Sigmoid colon (tissue), 7 donors: Measurements from ENCODE around the gene NUTM2B. TPM values are rescaled to one million over a fixed set of nuclear protein-coding genes. Genes with fewer than 3 reads are reported as not detected.
"Not testable (repeated sequence)": the region's sequence is repeated elsewhere in the genome, so short reads cannot be mapped to it uniquely, and the experiment has no call there.

ENCODE experiments used
- DNase-seq: peaks from one replicate; pipeline ENCODE4 v3.0.0-alpha.2; 2019
- H3K27ac ChIP-seq, 4 donors: fragments of 200-600 bp; sonication (generic); one replicate each; pipeline ENCODE4 v1.5.1; 2016 to 2019; ENCODE audit warnings: mild to moderate bottlenecking in 1 of 4
- H3K27me3 ChIP-seq, 3 donors: fragments of 200-600 bp; sonication (generic); one replicate each; pipeline ENCODE4 v1.5.1; 2019; ENCODE audit warnings: mild to moderate bottlenecking in 1 of 3
- H3K36me3 ChIP-seq, 4 donors: fragments of 200-600 bp; sonication (generic); one replicate each; pipeline ENCODE4 v1.5.1; 2016 to 2019
- H3K4me1 ChIP-seq, 4 donors: fragments of 200-600 bp; sonication (generic); one replicate each; pipeline ENCODE4 v1.5.1; 2017 to 2019
- H3K4me3 ChIP-seq, 4 donors: fragments of 200-600 bp; sonication (generic); one replicate each; pipeline ENCODE4 v1.5.1; 2017 to 2019; ENCODE audit warnings: mild to moderate bottlenecking in 2 of 4, moderate library complexity in 1 of 4
- H3K9me3 ChIP-seq, 4 donors: fragments of 200-600 bp in 3 of 4; sonication (generic) in 3 of 4; one replicate each; pipeline versions ENCODE4 v1.5.1 to v1.6.1; 2013 to 2019
- WGBS, 2 donors: extraction: QIAGEN DNeasy Blood & Tissue Kit; methylation state at CpG; one replicate each; pipeline ENCODE4 v1.1.7; 2013; 5-methylcytosine and 5-hydroxymethylcytosine counted together
- intact Hi-C: fragments of 100-400 bp; cut with DNase I; formaldehyde crosslinking; loops from one replicate; pipeline ENCODE4 v1.15.1; 2023
- polyA plus RNA-seq, 3 donors: library from polyadenylated mRNA; stranded (reverse); fragments of 200-250 nt; gene quantifications; one replicate each; pipeline ENCODE4 v1.2.3, GENCODE V29; 2013
- total RNA-seq, 4 donors: library from RNA; depleted of rRNA; stranded (reverse); fragments of >200 nt; gene quantifications; one replicate each; pipeline ENCODE4 v1.1.0, GENCODE V29; 2016
- donor health status: healthy with polysubstance abuse.
- donor health status: Bipolar disorder and iron deficiency.
- donor health status: healthy.

The NUTM2B gene, protein sequence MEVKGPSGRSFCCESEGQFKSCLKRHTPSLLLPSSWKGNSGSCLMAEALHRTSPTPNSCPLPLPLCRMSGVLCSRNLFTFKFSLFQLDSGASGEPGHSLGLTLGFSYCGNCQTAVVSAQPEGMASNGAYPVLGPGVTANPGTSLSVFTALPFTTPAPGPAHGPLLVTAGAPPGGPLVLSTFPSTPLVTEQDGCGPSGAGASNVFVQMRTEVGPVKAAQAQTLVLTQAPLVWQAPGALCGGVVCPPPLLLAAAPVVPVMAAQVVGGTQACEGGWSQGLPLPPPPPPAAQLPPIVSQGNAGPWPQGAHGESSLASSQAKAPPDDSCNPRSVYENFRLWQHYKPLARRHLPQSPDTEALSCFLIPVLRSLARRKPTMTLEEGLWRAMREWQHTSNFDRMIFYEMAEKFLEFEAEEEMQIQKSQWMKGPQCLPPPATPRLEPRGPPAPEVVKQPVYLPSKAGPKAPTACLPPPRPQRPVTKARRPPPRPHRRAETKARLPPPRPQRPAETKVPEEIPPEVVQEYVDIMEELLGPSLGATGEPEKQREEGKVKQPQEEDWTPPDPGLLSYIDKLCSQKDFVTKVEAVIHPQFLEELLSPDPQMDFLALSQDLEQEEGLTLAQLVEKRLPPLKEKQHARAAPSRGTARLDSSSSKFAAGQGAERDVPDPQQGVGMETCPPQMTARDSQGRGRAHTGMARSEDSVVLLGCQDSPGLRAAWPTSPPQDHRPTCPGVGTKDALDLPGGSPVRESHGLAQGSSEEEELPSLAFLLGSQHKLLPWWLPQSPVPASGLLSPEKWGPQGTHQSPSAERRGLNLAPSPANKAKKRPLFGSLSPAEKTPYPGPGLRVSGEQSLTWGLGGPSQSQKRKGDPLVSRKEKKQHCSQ
- total RNA-seq (under 1 TPM in 3 of 4 donors, not detected in 1; 0.36 to 0.82 (median 0.68) TPM), polyA plus RNA-seq (1 to 10 TPM in 1 of 3 donors, under 1 TPM in 2; 0.26 to 6.9 (median 0.60) TPM)

DNA sequence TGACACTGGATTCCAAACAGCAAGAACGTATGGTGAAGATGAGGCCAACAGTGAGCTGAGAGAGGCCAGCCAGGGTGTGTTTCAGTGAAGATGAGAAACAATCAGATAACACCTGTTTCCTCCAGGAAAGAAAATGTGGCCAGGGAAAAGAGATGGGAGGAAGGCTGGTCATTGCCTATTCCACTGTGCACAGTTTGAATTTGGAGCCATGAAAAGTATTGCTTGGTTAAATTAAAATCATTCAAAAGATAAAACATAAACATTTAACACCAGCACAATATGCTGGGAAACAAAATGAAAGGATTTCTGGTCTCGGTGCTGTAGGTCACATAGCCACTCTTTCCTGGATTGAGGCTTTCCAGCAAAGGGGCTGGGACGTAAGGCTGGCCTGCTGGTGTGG is at the start of gene NUTM2B:
Gene NUTM2B, plus strand, starts transcription at position 301 of the 400 bp plus-strand sequence. CDS start 383 bp downstream, outside the sequence.
- DNase-seq, H3K36me3 ChIP-seq, H3K27me3 ChIP-seq, H3K9me3 ChIP-seq, intact Hi-C loops, H3K27ac ChIP-seq, H3K4me1 ChIP-seq, H3K4me3 ChIP-seq: not testable (repeated sequence)
- 100% methylated on average over 1 of the region's 3 CpGs; no CpG with 5 or more reads in 1 of the 2 donors for WGBS, 2 donors

DNA sequence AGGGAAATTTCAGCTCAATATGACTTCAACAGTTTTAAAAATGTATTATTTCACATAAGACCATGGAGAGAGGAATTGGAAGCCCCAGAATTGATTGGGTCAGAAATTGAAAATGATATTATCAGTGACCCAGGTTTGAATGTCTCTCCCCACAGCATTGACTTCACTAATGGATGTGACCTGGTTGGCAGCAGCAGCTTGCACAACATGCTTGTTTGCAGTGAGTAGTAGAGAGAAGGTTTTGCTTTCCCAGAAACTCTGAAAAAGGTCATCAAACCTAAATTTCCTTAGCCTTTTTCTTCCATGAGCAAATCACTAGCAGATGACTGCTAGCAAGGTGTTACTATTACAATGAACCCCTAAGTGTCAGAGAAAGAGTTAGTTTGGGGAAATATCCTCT is 39.7 kb upstream of the NUTM2B start:
- H3K27me3 ChIP-seq, H3K9me3 ChIP-seq, DNase-seq, H3K4me3 ChIP-seq, H3K4me1 ChIP-seq, H3K36me3 ChIP-seq, intact Hi-C loops, H3K27ac ChIP-seq: not testable (repeated sequence)

DNA sequence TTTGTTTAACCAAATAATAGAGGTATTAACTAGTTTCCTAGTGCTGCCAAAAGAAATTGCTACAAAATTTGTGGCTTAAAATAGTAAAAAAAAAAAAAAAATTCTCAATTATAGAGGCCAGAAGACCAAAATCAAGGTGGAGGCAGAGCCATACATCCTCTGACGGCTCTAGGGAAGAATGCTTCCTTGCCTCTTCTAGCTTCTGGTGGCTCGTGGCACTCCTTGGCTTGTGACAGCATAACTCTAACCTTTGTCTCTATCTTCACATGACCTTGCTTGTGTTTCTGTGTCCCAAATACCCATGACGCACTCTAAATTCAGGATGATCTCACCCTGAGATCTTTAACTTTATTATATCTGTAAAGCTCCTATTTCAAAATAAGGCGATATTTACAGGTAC is 38.3 kb upstream of the NUTM2B start:
- H3K9me3 ChIP-seq, intact Hi-C loops, H3K27me3 ChIP-seq, H3K4me3 ChIP-seq, H3K27ac ChIP-seq, H3K36me3 ChIP-seq, DNase-seq, H3K4me1 ChIP-seq: not testable (repeated sequence)
- 62 to 94% methylated on average over 3 to 4 of the region's 4 CpGs for WGBS, 2 donors

DNA sequence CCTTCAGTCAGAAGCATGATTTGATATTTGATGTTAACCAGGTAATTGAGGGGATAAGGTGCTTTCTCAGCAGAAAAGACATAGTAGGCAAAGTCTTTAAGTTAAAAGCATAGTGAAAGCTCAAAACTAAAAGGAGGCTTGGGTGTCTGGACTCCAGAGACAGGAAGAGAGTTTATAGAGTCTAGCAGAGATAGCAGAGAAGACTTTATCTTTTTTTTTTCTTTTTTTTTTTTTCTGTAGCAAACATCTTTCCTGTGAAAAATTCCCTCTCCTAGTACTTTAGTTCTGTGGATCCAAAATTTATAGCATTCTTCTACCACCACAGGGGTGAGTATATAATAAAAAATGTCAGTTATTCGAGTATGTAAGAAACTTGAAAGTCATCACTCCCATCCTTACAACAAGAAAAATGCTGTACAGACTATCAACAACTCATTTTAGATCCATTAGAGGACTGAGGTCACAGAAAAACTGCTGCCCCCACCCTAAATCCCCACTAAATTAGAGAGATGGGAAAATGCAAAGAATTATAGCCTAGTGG is 33.7 kb upstream of the NUTM2B start:
- H3K9me3 ChIP-seq, intact Hi-C loops, DNase-seq, H3K27ac ChIP-seq, H3K27me3 ChIP-seq, H3K36me3 ChIP-seq, H3K4me3 ChIP-seq, H3K4me1 ChIP-seq: not testable (repeated sequence)
- 44% methylated on average over 1 of the region's 1 CpG; no CpG with 5 or more reads in 1 of the 2 donors for WGBS, 2 donors

DNA sequence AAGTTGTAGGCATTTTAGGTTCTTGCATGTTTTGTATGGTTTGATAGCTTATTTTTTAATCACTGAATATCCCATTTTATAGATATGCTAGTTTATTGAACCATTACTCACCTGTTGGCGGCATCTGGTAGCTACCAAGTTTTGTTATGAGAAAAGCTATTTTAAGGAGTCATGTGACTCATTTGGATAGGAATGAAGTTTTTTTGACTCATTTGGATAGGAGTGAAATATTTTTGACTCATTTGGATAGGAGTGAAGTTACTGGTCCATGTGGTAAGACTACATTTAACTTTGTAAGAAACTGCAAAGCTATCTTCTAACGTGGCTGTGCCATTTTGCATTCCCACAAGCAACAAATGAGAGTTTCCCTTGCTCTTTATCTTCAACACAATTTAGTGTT is 28.1 kb upstream of the NUTM2B start:
- H3K4me1 ChIP-seq, H3K27ac ChIP-seq, H3K4me3 ChIP-seq, intact Hi-C loops, H3K9me3 ChIP-seq, DNase-seq, H3K27me3 ChIP-seq, H3K36me3 ChIP-seq: not testable (repeated sequence)
- WGBS, 2 donors, result 73 to 78% methylated on average over 2 of the region's 2 CpGs

DNA sequence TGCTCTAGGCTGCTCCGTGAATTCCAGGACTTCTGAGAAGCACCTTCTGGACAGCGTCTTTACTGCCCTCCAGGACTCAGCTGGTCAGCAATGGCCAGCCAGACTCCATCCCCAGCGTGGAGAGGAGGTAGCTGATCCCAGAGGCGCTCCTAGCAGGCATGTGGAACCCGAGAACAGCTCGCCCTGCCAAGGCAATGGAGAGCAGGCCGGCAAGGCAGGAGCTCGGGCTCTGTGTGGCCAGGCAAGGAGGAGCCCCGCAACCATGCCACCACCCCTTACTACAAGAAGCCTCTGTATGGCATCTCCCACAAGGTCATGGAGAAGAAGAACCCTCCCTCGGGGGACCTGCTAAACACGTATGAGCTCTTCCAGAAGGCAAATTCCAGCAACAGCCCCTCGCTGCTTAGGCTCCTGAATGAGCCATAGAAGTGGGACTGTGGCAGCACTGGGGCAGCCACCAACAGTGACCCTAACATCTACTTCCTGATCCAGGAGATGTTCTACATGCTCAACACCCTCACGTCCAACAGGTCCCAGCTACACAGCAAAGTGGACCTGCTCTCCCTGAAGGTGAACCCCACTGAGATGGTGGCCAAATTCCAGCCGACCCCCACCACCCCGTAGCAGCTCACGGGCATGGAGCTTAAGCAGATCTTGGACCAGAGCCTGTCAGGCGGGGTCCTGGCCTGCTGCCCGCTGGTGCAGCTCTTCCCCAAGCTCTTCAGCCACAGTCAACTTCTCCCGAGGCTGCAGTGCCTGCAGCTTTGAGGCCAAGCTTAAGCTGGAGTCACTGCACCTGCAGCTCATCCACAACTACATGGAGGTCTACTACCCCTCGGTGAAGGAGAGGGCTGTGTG is 19.8 kb upstream of the NUTM2B start:
- H3K4me3 ChIP-seq, H3K4me1 ChIP-seq, intact Hi-C loops, H3K27me3 ChIP-seq, H3K27ac ChIP-seq, H3K9me3 ChIP-seq, DNase-seq: not testable (repeated sequence)
- H3K36me3 ChIP-seq, result peaks cover 0 to 14% (median 0%) of the 10 kb centered on the region in 4 donors
- 93 to 95% methylated on average over 20 of the region's 20 CpGs for WGBS, 2 donors

DNA sequence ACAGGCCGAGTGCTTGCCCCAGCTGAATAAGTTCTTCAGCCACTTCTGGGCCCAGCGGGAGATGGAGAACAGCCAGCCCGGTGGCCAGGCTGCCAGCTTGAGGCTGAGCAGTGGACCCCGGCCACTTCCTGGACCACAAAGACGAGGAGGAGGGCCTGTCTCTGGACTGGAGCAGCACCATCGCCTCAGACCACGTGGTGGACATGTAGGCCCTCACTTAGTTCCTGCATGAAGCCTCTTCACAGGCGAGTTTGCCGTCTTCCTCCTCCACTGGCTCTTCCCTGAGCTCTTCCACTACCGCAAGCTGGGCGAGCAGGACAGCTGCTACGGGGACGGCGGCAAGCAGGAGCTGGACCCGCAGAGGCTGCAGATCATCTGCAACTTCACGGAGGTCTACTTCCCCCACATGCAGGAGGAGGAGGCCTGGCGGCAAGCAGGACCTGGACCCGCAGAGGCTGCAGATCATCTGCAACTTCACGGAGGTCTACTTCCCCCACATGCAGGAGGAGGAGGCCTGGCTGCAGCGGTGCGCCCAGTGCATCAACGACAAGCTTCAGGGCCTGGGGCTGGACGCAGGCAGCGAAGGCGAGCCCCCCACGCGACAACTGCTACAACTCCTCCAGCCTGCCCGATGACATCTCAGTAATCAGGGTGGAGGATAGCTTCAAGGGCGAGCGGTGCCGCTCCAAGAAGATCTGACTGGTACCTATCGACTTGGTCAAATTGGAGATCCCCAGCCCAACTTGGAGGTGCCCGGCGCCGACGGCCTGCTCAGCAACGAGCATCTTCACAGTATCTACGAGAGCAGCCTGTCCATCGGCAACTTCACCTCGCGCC is 18.9 kb upstream of the NUTM2B start:
- DNase-seq, H3K9me3 ChIP-seq, H3K4me3 ChIP-seq, H3K27me3 ChIP-seq, intact Hi-C loops, H3K4me1 ChIP-seq, H3K27ac ChIP-seq: not testable (repeated sequence)
- H3K36me3 ChIP-seq, result peaks cover 0 to 14% (median 0%) of the 10 kb centered on the region in 4 donors
- 95 to 98% methylated on average over 41 of the region's 41 CpGs for WGBS, 2 donors

DNA sequence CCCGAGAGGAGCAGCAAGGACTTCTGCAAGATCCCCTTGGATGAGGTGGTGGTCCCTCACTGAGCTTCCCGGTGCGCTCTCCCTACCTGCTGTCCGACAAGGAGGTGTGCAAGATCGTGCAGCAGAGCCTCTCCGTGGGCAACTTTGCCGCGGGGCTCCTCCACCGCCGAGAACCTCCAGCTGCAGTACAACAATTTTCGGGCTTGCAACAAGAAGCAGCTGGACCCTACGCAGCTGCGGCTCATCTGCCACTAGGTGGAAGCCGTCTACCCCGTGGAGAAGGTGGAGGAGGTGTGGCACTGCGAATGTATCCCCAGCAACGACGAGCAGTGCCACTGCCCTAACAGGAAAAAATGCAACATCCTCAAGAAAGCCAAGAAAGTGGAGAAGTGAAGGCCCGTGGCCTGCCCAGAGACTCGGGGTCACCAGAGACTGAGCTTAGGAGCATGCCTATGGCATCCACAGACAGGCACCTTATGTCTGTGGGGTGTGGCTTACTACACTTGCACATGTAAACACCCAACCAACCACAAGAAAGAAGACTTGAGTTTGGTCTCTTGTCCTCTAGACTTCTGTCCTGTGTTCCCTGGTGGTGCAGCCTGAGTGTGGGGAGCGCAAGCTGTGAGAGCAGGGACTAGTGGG is 17.9 kb upstream of the NUTM2B start:
- intact Hi-C loops, H3K9me3 ChIP-seq, H3K4me1 ChIP-seq, DNase-seq, H3K4me3 ChIP-seq, H3K27ac ChIP-seq, H3K27me3 ChIP-seq: not testable (repeated sequence)
- H3K36me3 ChIP-seq, result peaks cover 0 to 14% (median 0%) of the 10 kb centered on the region in 4 donors
- 84 to 87% methylated on average over 21 of the region's 21 CpGs for WGBS, 2 donors

DNA sequence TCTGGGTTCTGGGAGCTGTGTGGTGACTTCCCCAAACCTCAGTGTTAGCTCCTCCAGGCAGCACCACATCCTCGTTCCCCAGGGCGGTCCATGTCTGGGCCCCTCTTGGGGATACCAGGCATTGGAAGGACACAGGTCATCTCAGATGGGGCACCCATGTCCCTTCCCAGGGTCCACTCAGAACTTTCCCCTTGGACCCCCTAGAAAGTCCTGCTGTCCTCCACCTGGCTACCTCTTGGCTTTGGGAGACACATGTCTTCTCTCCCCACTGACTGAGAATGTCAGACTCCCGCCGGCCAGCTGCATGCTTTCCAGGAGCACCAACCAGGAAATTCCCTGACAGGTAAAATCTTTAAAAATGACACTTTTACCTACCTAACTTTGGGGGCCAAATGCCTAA is 16.4 kb upstream of the NUTM2B start:
- H3K4me3 ChIP-seq, intact Hi-C loops, H3K27me3 ChIP-seq, DNase-seq, H3K9me3 ChIP-seq, H3K4me1 ChIP-seq, H3K27ac ChIP-seq: not testable (repeated sequence)
- H3K36me3 ChIP-seq, result peaks cover 0 to 14% (median 0%) of the 10 kb centered on the region in 4 donors
- 72 to 96% methylated on average over 4 of the region's 4 CpGs for WGBS, 2 donors

DNA sequence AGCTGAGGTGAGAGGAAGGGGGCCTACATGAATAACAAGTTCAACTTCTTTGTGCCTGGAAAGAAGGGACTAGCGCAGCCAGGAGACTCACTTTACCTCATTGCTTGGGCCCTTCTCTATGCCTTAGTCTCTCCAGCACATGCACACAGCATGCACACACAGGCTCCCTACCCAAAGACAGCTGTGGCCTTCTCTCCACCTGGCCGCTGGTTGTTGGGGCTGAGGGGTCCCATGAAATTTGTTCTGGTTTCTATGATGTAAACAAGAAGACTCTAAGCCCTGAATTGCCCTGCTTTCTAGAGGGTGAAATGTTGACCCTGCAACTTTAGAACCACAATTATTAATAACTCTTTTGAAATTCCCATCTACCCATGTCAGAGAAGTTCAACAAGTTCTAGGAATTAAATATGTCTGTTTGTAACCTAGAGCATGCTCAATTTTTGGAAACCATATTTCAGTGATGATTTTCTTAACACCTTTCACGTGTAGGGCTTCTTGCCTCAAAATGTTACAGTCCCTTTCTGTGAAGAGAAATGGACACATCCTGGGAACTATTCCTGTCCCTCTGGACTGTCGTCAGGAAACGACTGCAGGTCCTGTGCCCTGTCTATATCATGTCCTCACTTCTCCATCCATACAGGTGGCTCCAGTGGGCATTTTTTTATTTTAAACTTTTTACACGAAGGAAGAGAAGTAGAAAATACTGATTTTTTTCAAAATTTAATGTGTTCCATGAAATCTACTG is 15.4 kb upstream of the NUTM2B start:
- H3K4me3 ChIP-seq, H3K9me3 ChIP-seq, intact Hi-C loops, DNase-seq, H3K27ac ChIP-seq, H3K4me1 ChIP-seq, H3K27me3 ChIP-seq: not testable (repeated sequence)
- 93 to 97% methylated on average over 6 of the region's 6 CpGs for WGBS, 2 donors
- H3K36me3 ChIP-seq, result peaks cover 0 to 14% (median 0%) of the 10 kb centered on the region in 4 donors
